Lower leg skin (tissue), 3 donors: Measurements from ENCODE around the gene TMPRSS6.

Source experiments
- CTCF ChIP-seq, 3 donors: fragments of 450-650 bp; IDR thresholded peaks; one replicate each; pipeline ENCODE4 v1.5.1; 2016; ENCODE audit warnings: antibody characterized with exemption in 3 of 3, mild to moderate bottlenecking in 3 of 3, moderate library complexity in 2 of 3
- POLR2A ChIP-seq, 2 donors: fragments of 450-650 bp; IDR thresholded peaks; one replicate each; pipeline ENCODE4 v1.6.1; 2016 to 2017; ENCODE audit warnings: antibody characterized with exemption in 2 of 2, mild to moderate bottlenecking in 1 of 2, moderate library complexity in 1 of 2

- no peak for TF ChIP-seq CTCF (IDR thresholded peaks at IDR 0.05)
- TF ChIP-seq POLR2A (IDR thresholded peaks at IDR 0.05): no peak
These were observed 62.5 kb downstream of the TMPRSS6 start for GRCh38 chr22:37047006-37047405.
